Adipocyte (in vitro differentiated cells): ENCODE measurements around the gene RHO.

ENCODE experiments used
- DNase-seq: peaks from one replicate; pipeline ENCODE4 v3.0.0-alpha.2; 2015; ENCODE audit warnings: low read depth
- H3K27me3 ChIP-seq: replicated peaks from 2 replicates; pipeline ENCODE4 v1.7.0; 2013; ENCODE audit warnings: mild to moderate bottlenecking, low read length, moderate library complexity; ENCODE audit not compliant: control insufficient read depth, insufficient read depth
- H3K36me3 ChIP-seq: 2 replicates; pipeline ENCODE4 v1.7.0; 2013; ENCODE audit warnings: low read length, mild to moderate bottlenecking, moderate library complexity; ENCODE audit not compliant: control insufficient read depth, insufficient read depth, severe bottlenecking
- H3K4me1 ChIP-seq: 2 replicates; pipeline ENCODE4 v1.7.0; 2013; ENCODE audit warnings: mild to moderate bottlenecking, low read length, moderate library complexity; ENCODE audit not compliant: control insufficient read depth, insufficient read depth
- H3K4me3 ChIP-seq: 2 replicates; pipeline ENCODE4 v1.7.0; 2013; ENCODE audit warnings: mild to moderate bottlenecking, low read length, moderate library complexity
- H3K9ac ChIP-seq: 2 replicates; pipeline ENCODE4 v1.7.0; 2013; ENCODE audit warnings: mild to moderate bottlenecking, low read length, moderate library complexity
- H3K9me3 ChIP-seq: 2 replicates; pipeline ENCODE4 v1.7.0; 2013; ENCODE audit warnings: mild to moderate bottlenecking, low read length, moderate library complexity; ENCODE audit not compliant: control insufficient read depth

RHO gene

GRCh38 chr3:129558081-129558771 is 29.8 kb downstream of the RHO start:
- no peaks in the 10 kb centered on the region for H3K27me3 ChIP-seq
- no peak for DNase-seq
- H3K4me1 ChIP-seq = peaks cover 80% of the 10 kb centered on the region
- H3K36me3 ChIP-seq = peaks cover 58% of the 10 kb centered on the region
- no peak overlapping the region for H3K4me3 ChIP-seq
- H3K9me3 ChIP-seq = no peaks in the 10 kb centered on the region
- peak overlapping the region; percentile 94 for H3K9ac ChIP-seq

- no peak overlapping the region for H3K4me3 ChIP-seq
- DNase-seq = peak; percentile 63
- peaks cover 58% of the 10 kb centered on the region for H3K36me3 ChIP-seq
- peaks cover 88% of the 10 kb centered on the region for H3K4me1 ChIP-seq
- H3K27me3 ChIP-seq = no peaks in the 10 kb centered on the region
- H3K9me3 ChIP-seq = no peaks in the 10 kb centered on the region
- H3K9ac ChIP-seq = peak overlapping the region; percentile 94
Observed at GRCh38 chr3:129558772-129559564, 30.5 kb downstream of the RHO start.

GRCh38 chr3:129559565-129560079 is 31.2 kb downstream of the RHO start:
- peak overlapping the region; percentile 94 for H3K9ac ChIP-seq
- peaks cover 58% of the 10 kb centered on the region for H3K36me3 ChIP-seq
- DNase-seq = no peak
- peaks cover 88% of the 10 kb centered on the region for H3K4me1 ChIP-seq
- H3K4me3 ChIP-seq = peak overlapping the region; percentile 69
- H3K27me3 ChIP-seq = no peaks in the 10 kb centered on the region
- no peaks in the 10 kb centered on the region for H3K9me3 ChIP-seq

- Histone ChIP-seq H3K9me3 (no peaks in the 10 kb centered on the region), H3K9ac (peak overlapping the region; percentile 94), H3K4me3 (peak overlapping the region; percentile 69), H3K4me1 (peaks cover 94% of the 10 kb centered on the region), H3K36me3 (peaks cover 60% of the 10 kb centered on the region), H3K27me3 (no peaks in the 10 kb centered on the region)
- peak; percentile 83 for DNase-seq
Observed at GRCh38 chr3:129560269-129560787, 31.9 kb downstream of the RHO start.

GRCh38 chr3:129560911-129561594 is 32.6 kb downstream of the RHO start:
- H3K36me3 ChIP-seq = peaks cover 62% of the 10 kb centered on the region
- peaks cover 91% of the 10 kb centered on the region for H3K4me1 ChIP-seq
- peak overlapping the region; percentile 69 for H3K4me3 ChIP-seq
- DNase-seq = peak; percentile 95
- no peaks in the 10 kb centered on the region for H3K27me3 ChIP-seq
- H3K9me3 ChIP-seq = no peaks in the 10 kb centered on the region
- H3K9ac ChIP-seq = peak overlapping the region; percentile 94

GRCh38 chr3:129561619-129562248 is 33.3 kb downstream of the RHO start:
- Histone ChIP-seq H3K36me3 (peaks cover 62% of the 10 kb centered on the region), H3K9ac (peak overlapping the region; percentile 94), H3K4me3 (no peak overlapping the region), H3K27me3 (no peaks in the 10 kb centered on the region), H3K4me1 (peaks cover 84% of the 10 kb centered on the region), H3K9me3 (no peaks in the 10 kb centered on the region)
- no peak for DNase-seq

GRCh38 chr3:129562803-129563202 is 34.4 kb downstream of the RHO start:
- Histone ChIP-seq H3K36me3 (peaks cover 66% of the 10 kb centered on the region), H3K4me3 (no peak overlapping the region), H3K27me3 (no peaks in the 10 kb centered on the region), H3K4me1 (peaks cover 74% of the 10 kb centered on the region), H3K9me3 (no peaks in the 10 kb centered on the region), H3K9ac (peak overlapping the region; percentile 5)
- DNase-seq = no peak

GRCh38 chr3:129563332-129563731 is 34.9 kb downstream of the RHO start:
- H3K36me3 ChIP-seq = peaks cover 62% of the 10 kb centered on the region
- no peaks in the 10 kb centered on the region for H3K9me3 ChIP-seq
- no peak overlapping the region for H3K4me3 ChIP-seq
- H3K9ac ChIP-seq = peak overlapping the region; percentile 74
- no peaks in the 10 kb centered on the region for H3K27me3 ChIP-seq
- peaks cover 68% of the 10 kb centered on the region for H3K4me1 ChIP-seq
- no peak for DNase-seq

- Histone ChIP-seq H3K9ac (peak overlapping the region; percentile 74), H3K4me1 (peaks cover 65% of the 10 kb centered on the region), H3K27me3 (no peaks in the 10 kb centered on the region), H3K9me3 (no peaks in the 10 kb centered on the region), H3K4me3 (no peak overlapping the region), H3K36me3 (peaks cover 66% of the 10 kb centered on the region)
- no peak for DNase-seq
Observed at GRCh38 chr3:129563850-129564535, 35.6 kb downstream of the RHO start.

- peaks cover 54% of the 10 kb centered on the region for H3K4me1 ChIP-seq
- peaks cover 66% of the 10 kb centered on the region for H3K36me3 ChIP-seq
- H3K27me3 ChIP-seq = no peaks in the 10 kb centered on the region
- H3K4me3 ChIP-seq = no peak overlapping the region
- H3K9ac ChIP-seq = peak overlapping the region; percentile 74
- no peak for DNase-seq
- no peaks in the 10 kb centered on the region for H3K9me3 ChIP-seq
Observed at GRCh38 chr3:129564981-129565644, 36.7 kb downstream of the RHO start.
